ENCODE results near the gene ADA.

The ADA gene

GRCh38 chr20:44580581-44581268 is 70.8 kb downstream of the ADA start:
- TF ChIP-seq ARNTL (CRISPR knock-in tag; IDR thresholded peaks at IDR 0.05; ENCODE audit: borderline replicate concordance, low read depth) (no peak), CSDC2 (CRISPR knock-in tag; IDR thresholded peaks at IDR 0.05) (no peak), BACH2 (CRISPR knock-in tag; IDR thresholded peaks at IDR 0.05; ENCODE audit: borderline replicate concordance) (no peak), PATZ1 (CRISPR knock-in tag; IDR thresholded peaks at IDR 0.05; ENCODE audit: borderline replicate concordance) (no peak), CSRNP3 (CRISPR knock-in tag; IDR thresholded peaks at IDR 0.05) (no peak), CREB5 (CRISPR knock-in tag; IDR thresholded peaks at IDR 0.05; ENCODE audit: low read depth) (no peak), ZNF70 (CRISPR knock-in tag; IDR thresholded peaks at IDR 0.05) (no peak), ZNF565 (CRISPR knock-in tag; conservative IDR thresholded peaks at IDR 0.05; ENCODE audit: low read depth) (no peak), RARB (CRISPR knock-in tag; IDR thresholded peaks at IDR 0.05) (no peak), PPARA (CRISPR knock-in tag; IDR thresholded peaks at IDR 0.05; ENCODE audit: borderline replicate concordance) (no peak), ZFP30 (CRISPR knock-in tag; IDR thresholded peaks at IDR 0.05) (no peak), TCF4 (CRISPR knock-in tag; IDR thresholded peaks at IDR 0.05; ENCODE audit: borderline replicate concordance) (no peak), ZC3H10 (CRISPR knock-in tag; IDR thresholded peaks at IDR 0.05) (no peak), GLIS3 (CRISPR knock-in tag; IDR thresholded peaks at IDR 0.05) (no peak), ESRRG (CRISPR knock-in tag; IDR thresholded peaks at IDR 0.05) (no peak), OSR1 (CRISPR knock-in tag; IDR thresholded peaks at IDR 0.05) (no peak)
- ATAC-seq = no peak

GRCh38 chr20:44579313-44580081 is 72.0 kb downstream of the ADA start:
- ATAC-seq = no peak
- TF ChIP-seq ZNF8 (CRISPR knock-in tag; IDR thresholded peaks at IDR 0.05) (no peak), TOX (CRISPR knock-in tag; IDR thresholded peaks at IDR 0.05; ENCODE audit: borderline replicate concordance) (no peak), ZFP3 (CRISPR knock-in tag; IDR thresholded peaks at IDR 0.05) (no peak), CREB5 (CRISPR knock-in tag; IDR thresholded peaks at IDR 0.05; ENCODE audit: low read depth) (no peak), ESRRG (CRISPR knock-in tag; IDR thresholded peaks at IDR 0.05) (no peak), TCF4 (CRISPR knock-in tag; IDR thresholded peaks at IDR 0.05; ENCODE audit: borderline replicate concordance) (no peak), SNAI2 (CRISPR knock-in tag; IDR thresholded peaks at IDR 0.05) (no peak), PATZ1 (CRISPR knock-in tag; IDR thresholded peaks at IDR 0.05; ENCODE audit: borderline replicate concordance) (no peak), RARB (CRISPR knock-in tag; IDR thresholded peaks at IDR 0.05) (no peak), ARNTL (CRISPR knock-in tag; IDR thresholded peaks at IDR 0.05; ENCODE audit: borderline replicate concordance, low read depth) (no peak), ZNF565 (CRISPR knock-in tag; conservative IDR thresholded peaks at IDR 0.05; ENCODE audit: low read depth) (no peak), CSDC2 (CRISPR knock-in tag; IDR thresholded peaks at IDR 0.05) (no peak), CSRNP3 (CRISPR knock-in tag; IDR thresholded peaks at IDR 0.05) (no peak), ZNF70 (CRISPR knock-in tag; IDR thresholded peaks at IDR 0.05) (no peak), TSHZ2 (CRISPR knock-in tag; IDR thresholded peaks at IDR 0.05) (no peak), PPARA (CRISPR knock-in tag; IDR thresholded peaks at IDR 0.05; ENCODE audit: borderline replicate concordance) (no peak)

Measured in SK-N-SH treated with all-trans-retinoic acid at 6 μM for 48 hours (cell line).